ENCODE measurements around the gene CLCN4. TPM values are rescaled to one million over a fixed set of nuclear protein-coding genes. Genes with fewer than 3 reads are reported as not detected.

CLCN4 gene
- total and polyA plus RNA-seq, 2 of the 8 experiments (the other 6 are each of a cell fraction or from before 2014, with no cell fraction given), result 3.3 to 11.2 TPM

DNA sequence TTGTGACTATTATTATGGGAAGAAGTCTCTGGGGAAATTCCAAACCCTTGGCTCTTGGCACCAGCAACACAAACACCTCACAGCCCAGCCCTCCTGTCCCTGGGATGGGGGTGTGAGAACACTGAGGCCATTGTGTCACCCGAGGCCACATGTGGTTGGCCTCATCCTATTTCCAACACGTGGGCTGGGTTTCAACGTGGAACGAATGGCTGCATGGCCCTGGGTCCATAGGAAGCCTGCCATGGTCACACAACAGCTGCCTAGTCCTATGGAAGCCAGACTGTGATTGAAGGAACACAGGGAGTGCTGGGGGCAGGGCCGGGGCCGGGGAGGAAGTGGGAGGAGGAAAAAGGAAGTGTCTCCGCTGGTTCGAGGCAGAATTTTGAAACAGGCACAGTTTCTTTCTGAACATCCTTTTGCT lies 10.0 kb downstream of the CLCN4 start:
- Histone ChIP-seq H3K23me2 (ENCODE audit: low read depth, low read length) (no peaks in the 10 kb centered on the region), H4K5ac (ENCODE audit: insufficient read length, low read depth, low read length) (no peak overlapping the region), H2AFZ (ENCODE audit: low read length) (no peak overlapping the region), H3K14ac (ENCODE audit: insufficient read length) (no peak overlapping the region), H2BK5ac (ENCODE audit: low read depth, low read length) (no peak overlapping the region), H2BK20ac (ENCODE audit: low read length) (no peak overlapping the region), H3K4me2 (ENCODE audit: insufficient read depth in 1 of 2, low read depth in 2 of 2, low read length in 2 of 2) (no peak overlapping the region), H3K79me2 (ENCODE audit: control insufficient read depth in 1 of 2, insufficient read depth in 2 of 2, low read length in 2 of 2) (no peaks in the 10 kb centered on the region), H2BK15ac (ENCODE audit: low read length) (no peak overlapping the region), H4K91ac (replicated peaks; ENCODE audit: insufficient read length, low read length) (no peak overlapping the region), H3K9ac (replicated peaks in 1 of 4; ENCODE audit: extremely low read depth in 1 of 4, low read depth in 3 of 4, low read length in 3 of 4) (no peak overlapping the region), H3K79me1 (ENCODE audit: low read depth, low read length) (no peaks in the 10 kb centered on the region; the same call in 1 of the 2 replicates), H3K36me3 (ENCODE audit: control insufficient read depth in 2 of 4, insufficient read depth in 4 of 4, low read length in 3 of 4) (no peaks in the 10 kb centered on the region), H2BK12ac (ENCODE audit: low read depth, low read length) (no peak overlapping the region), H3K27me3 (replicated peaks in 1 of 4; ENCODE audit: control insufficient read depth in 3 of 4, extremely low read depth in 1 of 4, insufficient read depth in 3 of 4, low read length in 3 of 4) (no peaks in the 10 kb centered on the region), H3K56ac (replicated peaks; ENCODE audit: insufficient read length, low read depth, low read length) (no peak overlapping the region), H3K4me3 (ENCODE audit: extremely low read depth in 1 of 4, insufficient read depth in 2 of 4, low read depth in 3 of 4, low read length in 4 of 4) (no peak overlapping the region), H3K23ac (ENCODE audit: insufficient read length) (no peak overlapping the region), H3K9me3 (ENCODE audit: insufficient read depth in 2 of 2, low read depth in 1 of 2, low read length in 1 of 2) (no peaks in the 10 kb centered on the region), H3K27ac (ENCODE audit: low read depth, low read length) (no peak overlapping the region), H4K8ac (ENCODE audit: extremely low read depth, insufficient read depth, low read length) (no peak overlapping the region), H3K4ac (replicated peaks; ENCODE audit: insufficient read length, low read depth, low read length) (no peak overlapping the region), H3K4me1 (replicated peaks in 1 of 4; ENCODE audit: control insufficient read depth in 3 of 4, insufficient read depth in 4 of 4, low read length in 3 of 4) (no peaks in the 10 kb centered on the region), H2AK5ac (ENCODE audit: low read depth, low read length) (no peak overlapping the region), H2BK120ac (replicated peaks; ENCODE audit: low read depth, low read length) (no peak overlapping the region), H4K20me1 (replicated peaks in 1 of 2; ENCODE audit: control insufficient read depth in 1 of 2, insufficient read depth in 2 of 2, low read length in 2 of 2) (no peaks in the 10 kb centered on the region), H3K18ac (ENCODE audit: extremely low read depth, low read length) (no peak overlapping the region)
- ChIA-PET CTCF (ENCODE audit: partially characterized antibody) (interaction anchor here (0.9 to 1.6 kb wide), 3 partner anchors 47 to 252 kb away, joined by 3 to 4 read pairs (median 4); no protein-coding TSS in a partner anchor), POLR2A (ENCODE audit: partially characterized antibody) (no interaction called here)
- 93% methylated on average over 6 of the region's 8 CpGs; no CpG with 5 or more reads in 1 of the 2 experiments for WGBS, 2 experiments (ENCODE audit: extremely low coverage in 1 of 2, insufficient coverage in 1 of 2, insufficient read length in 1 of 2, insufficient replicate concordance in 2 of 2, low coverage in 1 of 2, low lambda C conversion rate in 2 of 2, missing lambda C conversion rate in 1 of 2)
- DNase-seq (ENCODE audit: low read depth in 1 of 2, low spot score in 2 of 2) (no peak), FAIRE-seq (no peak)
- TF ChIP-seq RNF2 (IDR thresholded peaks at IDR 0.05; ENCODE audit: borderline replicate concordance, low read depth, low read length, missing control alignments, poor library complexity, severe bottlenecking) (no peak), SAP30 (IDR thresholded peaks at IDR 0.05; ENCODE audit: insufficient read depth, insufficient replicate concordance, low read length) (no peak), JUN (IDR thresholded peaks at IDR 0.05; ENCODE audit: low read depth, low read length) (no peak), SUZ12 (IDR thresholded peaks at IDR 0.05; ENCODE audit: low read length) (no peak), CREB1 (IDR thresholded peaks at IDR 0.05) (no peak)
